LNCAP (cell line): ENCODE data around the gene CPZ.

ENCODE experiments used
- TF ChIP-seq, protein P1 (sequence below): fragments of 450-650 bp; IDR thresholded peaks from 2 replicates; pipeline ENCODE4 v1.5.1; 2017; ENCODE audit warnings: mild to moderate bottlenecking

CPZ gene

DNA sequence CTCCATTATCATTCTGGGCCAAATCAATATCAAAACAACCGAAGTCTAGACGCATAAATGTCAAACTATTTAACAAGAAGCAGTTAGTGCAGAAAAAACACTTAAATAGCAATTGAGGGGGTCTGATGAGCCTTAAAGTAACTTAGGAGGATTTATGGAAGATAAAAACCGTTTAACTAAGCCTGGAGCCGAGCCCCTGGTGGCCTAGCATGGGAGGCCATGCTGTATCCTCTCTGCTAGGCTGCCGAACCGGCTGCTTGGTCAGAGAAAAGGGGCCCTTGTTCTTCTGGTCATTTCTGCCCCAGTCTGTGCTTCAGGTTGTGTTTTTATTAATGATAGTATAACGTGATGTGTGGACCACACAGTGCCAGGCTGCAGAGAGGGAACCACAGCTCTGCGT lies 72.4 kb downstream of the CPZ start:
- TF ChIP-seq, protein P1, sequence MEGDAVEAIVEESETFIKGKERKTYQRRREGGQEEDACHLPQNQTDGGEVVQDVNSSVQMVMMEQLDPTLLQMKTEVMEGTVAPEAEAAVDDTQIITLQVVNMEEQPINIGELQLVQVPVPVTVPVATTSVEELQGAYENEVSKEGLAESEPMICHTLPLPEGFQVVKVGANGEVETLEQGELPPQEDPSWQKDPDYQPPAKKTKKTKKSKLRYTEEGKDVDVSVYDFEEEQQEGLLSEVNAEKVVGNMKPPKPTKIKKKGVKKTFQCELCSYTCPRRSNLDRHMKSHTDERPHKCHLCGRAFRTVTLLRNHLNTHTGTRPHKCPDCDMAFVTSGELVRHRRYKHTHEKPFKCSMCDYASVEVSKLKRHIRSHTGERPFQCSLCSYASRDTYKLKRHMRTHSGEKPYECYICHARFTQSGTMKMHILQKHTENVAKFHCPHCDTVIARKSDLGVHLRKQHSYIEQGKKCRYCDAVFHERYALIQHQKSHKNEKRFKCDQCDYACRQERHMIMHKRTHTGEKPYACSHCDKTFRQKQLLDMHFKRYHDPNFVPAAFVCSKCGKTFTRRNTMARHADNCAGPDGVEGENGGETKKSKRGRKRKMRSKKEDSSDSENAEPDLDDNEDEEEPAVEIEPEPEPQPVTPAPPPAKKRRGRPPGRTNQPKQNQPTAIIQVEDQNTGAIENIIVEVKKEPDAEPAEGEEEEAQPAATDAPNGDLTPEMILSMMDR: no peak

DNA sequence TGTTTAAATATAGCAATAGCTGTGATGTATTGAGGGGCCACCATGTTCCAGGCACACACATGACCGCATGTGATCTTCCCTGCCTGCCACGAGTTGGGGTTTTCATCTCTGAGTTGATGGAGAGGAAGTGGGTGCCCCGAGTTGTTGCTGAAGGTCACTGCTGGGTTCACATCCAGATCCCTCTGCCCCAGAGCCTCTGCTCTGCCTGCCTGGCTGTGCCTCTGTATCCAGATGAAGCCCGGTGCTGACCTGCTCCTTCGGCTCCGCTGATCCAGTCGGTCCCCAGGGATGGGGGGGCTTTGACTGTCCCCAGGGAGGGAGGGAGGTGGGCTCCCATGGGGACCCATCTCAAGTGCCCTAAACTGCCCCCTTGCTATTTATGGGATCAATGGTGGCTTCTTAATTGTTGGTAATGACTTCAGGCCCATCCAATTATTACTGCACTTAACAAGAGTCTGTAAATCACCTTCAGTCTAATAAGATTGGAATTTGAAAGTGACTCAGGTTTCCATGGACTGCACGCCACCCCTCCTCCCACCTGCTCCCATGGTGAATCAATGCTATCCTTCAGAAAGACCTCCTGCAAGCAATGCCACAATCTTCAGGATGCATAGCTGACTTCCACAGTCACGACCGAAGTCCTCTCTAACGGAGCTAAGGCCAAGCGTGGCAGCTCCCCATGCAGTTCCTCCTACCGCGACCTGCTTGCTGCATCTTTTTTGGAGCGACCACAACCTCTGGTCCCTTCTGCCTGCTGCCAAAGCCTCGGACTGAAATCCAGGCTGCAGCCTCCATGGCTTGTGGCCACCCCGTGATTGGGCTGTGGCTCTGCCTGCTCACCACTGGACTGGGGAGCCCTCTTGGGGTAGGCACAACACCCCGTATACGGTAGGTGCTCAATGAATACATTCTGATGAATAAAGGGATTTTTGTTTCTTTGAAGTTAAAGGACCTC lies 73.1 kb downstream of the CPZ start:
- TF ChIP-seq, protein P1: no peak

DNA sequence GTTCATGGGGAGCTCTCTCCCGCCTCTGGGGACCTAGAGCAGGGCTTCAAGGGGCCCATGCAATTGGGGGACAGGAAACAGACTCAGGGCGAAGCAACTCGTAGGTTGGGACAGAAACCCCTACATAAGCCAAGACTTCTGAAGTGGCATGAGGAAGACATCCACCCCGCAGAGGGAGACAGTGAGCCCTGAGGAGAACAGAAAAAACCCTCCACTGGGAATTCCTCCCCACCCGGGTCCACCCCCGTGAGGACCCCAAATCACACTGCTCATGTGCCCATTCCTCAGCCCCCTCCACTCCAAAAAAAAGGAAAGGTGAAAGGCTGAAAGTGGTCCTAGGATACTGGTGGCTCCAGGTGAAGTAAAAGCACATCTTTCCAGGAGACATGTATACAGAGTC lies 74.0 kb downstream of the CPZ start:
- TF ChIP-seq, protein P1: no peak
